SJCRH30 (cell line): ENCODE data around the gene OR2A25. TPM values are rescaled to one million over a fixed set of nuclear protein-coding genes. Genes with fewer than 3 reads are reported as not detected.

Experiments
- DNase-seq, 2 experiments: peaks; one replicate each; pipeline ENCODE4 v3.0.0-alpha.2; 2015 to 2020
- H3K27ac ChIP-seq: fragments of 250-450 bp; sonication (Bioruptor Pico); 2 replicates; pipeline ENCODE4 v1.5.1; 2020; ENCODE audit warnings: mild to moderate bottlenecking, moderate library complexity
- H3K27me3 ChIP-seq: fragments of 250-450 bp; sonication (Bioruptor Pico); 2 replicates; pipeline ENCODE4 v1.5.1; 2020; ENCODE audit warnings: mild to moderate bottlenecking, moderate library complexity
- H3K36me3 ChIP-seq: fragments of 250-450 bp; sonication (Bioruptor Pico); 2 replicates; pipeline ENCODE4 v1.5.1; 2020; ENCODE audit warnings: mild to moderate bottlenecking, moderate library complexity
- H3K4me1 ChIP-seq: fragments of 250-450 bp; sonication (Bioruptor Pico); 2 replicates; pipeline ENCODE4 v1.5.1; 2020; ENCODE audit warnings: mild to moderate bottlenecking, moderate library complexity
- H3K4me3 ChIP-seq: fragments of 250-450 bp; sonication (Bioruptor Pico); 2 replicates; pipeline ENCODE4 v1.5.1; 2020; ENCODE audit warnings: mild to moderate bottlenecking, moderate library complexity
- H3K9me3 ChIP-seq: fragments of 250-450 bp; sonication (Bioruptor Pico); replicated peaks from 2 replicates; pipeline ENCODE4 v1.5.1; 2020; ENCODE audit warnings: mild to moderate bottlenecking, moderate library complexity
- total RNA-seq: library from RNA; depleted of rRNA; stranded (reverse); fragments of >200 nt; shearing (Covaris generic); gene quantifications from 2 replicates; pipeline ENCODE4 v1.2.3, GENCODE V29; 2014; rRNA removed

The OR2A25 gene
- total RNA-seq, result not detected in 2 replicates

GRCh38 chr7:144069511-144069910, at the start of gene OR2A25:
Gene OR2A25, plus strand, starts transcription at chr7:144069811. Its CDS starts 4,409 bp downstream, at chr7:144074220.
- no peak within 1 kb of the TSS for H3K4me3 ChIP-seq
- DNase-seq, result no peak

GRCh38 chr7:144020340-144020739, 49.3 kb upstream of the OR2A25 start:
- no peaks in the 10 kb centered on the region for H3K9me3 ChIP-seq
- no peak overlapping the region for H3K4me3 ChIP-seq
- peaks cover 10% of the 10 kb centered on the region for H3K4me1 ChIP-seq
- no peaks in the 10 kb centered on the region for H3K36me3 ChIP-seq
- no peaks in the 10 kb centered on the region for H3K27me3 ChIP-seq
- DNase-seq, result no peak
- H3K27ac ChIP-seq, result no peak overlapping the region

More at GRCh38 chr7:144069511-144069910, at the start of gene OR2A25:
- no peak within 1 kb of the TSS for H3K27ac ChIP-seq
- H3K36me3 ChIP-seq, result no peaks in the 10 kb centered on the region
- H3K4me1 ChIP-seq, result no peaks in the 10 kb centered on the region
- H3K9me3 ChIP-seq, result no peaks in the 10 kb centered on the region
- no peaks in the 10 kb centered on the region for H3K27me3 ChIP-seq

- Histone ChIP-seq H3K36me3 (no peaks in the 10 kb centered on the region), H3K4me1 (peaks cover 10% of the 10 kb centered on the region), H3K9me3 (no peaks in the 10 kb centered on the region), H3K4me3 (no peak overlapping the region), H3K27ac (no peak overlapping the region), H3K27me3 (0 out of 2 replicates have a peak, but pooled peaks cover 5% of the 10 kb centered on the region)
- no peak for DNase-seq
Measured at GRCh38 chr7:144022169-144022568, 47.4 kb upstream of the OR2A25 start.

- Histone ChIP-seq H3K27ac (no peak overlapping the region), H3K9me3 (no peaks in the 10 kb centered on the region), H3K27me3 (0 out of 2 replicates have a peak, but pooled peaks cover 5% of the 10 kb centered on the region), H3K4me1 (peaks cover 10% of the 10 kb centered on the region), H3K36me3 (no peaks in the 10 kb centered on the region), H3K4me3 (no peak overlapping the region)
- DNase-seq, result no peak
Measured at GRCh38 chr7:144023171-144023827, 46.3 kb upstream of the OR2A25 start.

GRCh38 chr7:144024213-144024612, 45.4 kb upstream of the OR2A25 start:
- Histone ChIP-seq H3K4me1 (peaks cover 8% of the 10 kb centered on the region), H3K36me3 (no peaks in the 10 kb centered on the region), H3K9me3 (no peaks in the 10 kb centered on the region), H3K27ac (no peak overlapping the region), H3K4me3 (no peak overlapping the region), H3K27me3 (0 out of 2 replicates have a peak, but pooled peaks cover 5% of the 10 kb centered on the region)
- no peak for DNase-seq

- no peaks in the 10 kb centered on the region for H3K36me3 ChIP-seq
- DNase-seq, result no peak
- H3K27me3 ChIP-seq, result 0 out of 2 replicates have a peak, but pooled peaks cover 5% of the 10 kb centered on the region
- no peaks in the 10 kb centered on the region for H3K9me3 ChIP-seq
- no peak overlapping the region for H3K4me3 ChIP-seq
- no peaks in the 10 kb centered on the region for H3K4me1 ChIP-seq
- no peak overlapping the region for H3K27ac ChIP-seq
Measured at GRCh38 chr7:144026203-144026883, 43.3 kb upstream of the OR2A25 start.

GRCh38 chr7:144027070-144027469, 42.5 kb upstream of the OR2A25 start:
- 0 out of 2 replicates have a peak, but pooled peaks cover 5% of the 10 kb centered on the region for H3K27me3 ChIP-seq
- H3K4me3 ChIP-seq, result no peak overlapping the region
- peak in 1 of 2 experiments; percentile 34 for DNase-seq
- H3K9me3 ChIP-seq, result no peaks in the 10 kb centered on the region
- no peaks in the 10 kb centered on the region for H3K36me3 ChIP-seq
- H3K27ac ChIP-seq, result no peak overlapping the region
- H3K4me1 ChIP-seq, result no peaks in the 10 kb centered on the region

GRCh38 chr7:144027974-144028373, 41.6 kb upstream of the OR2A25 start:
- Histone ChIP-seq H3K4me1 (no peaks in the 10 kb centered on the region), H3K4me3 (no peak overlapping the region), H3K36me3 (no peaks in the 10 kb centered on the region), H3K27me3 (0 out of 2 replicates have a peak, but pooled peaks cover 5% of the 10 kb centered on the region), H3K9me3 (no peaks in the 10 kb centered on the region), H3K27ac (no peak overlapping the region)
- DNase-seq, result no peak

- H3K9me3 ChIP-seq, result no peaks in the 10 kb centered on the region
- H3K4me3 ChIP-seq, result no peak overlapping the region
- H3K27ac ChIP-seq, result no peak overlapping the region
- H3K27me3 ChIP-seq, result 0 out of 2 replicates have a peak, but pooled peaks cover 5% of the 10 kb centered on the region
- no peaks in the 10 kb centered on the region for H3K36me3 ChIP-seq
- H3K4me1 ChIP-seq, result no peaks in the 10 kb centered on the region
- DNase-seq, result no peak
Measured at GRCh38 chr7:144028547-144028946, 41.1 kb upstream of the OR2A25 start.

GRCh38 chr7:144032516-144032915, 37.1 kb upstream of the OR2A25 start:
- no peaks in the 10 kb centered on the region for H3K9me3 ChIP-seq
- H3K27ac ChIP-seq, result no peak overlapping the region
- no peaks in the 10 kb centered on the region for H3K4me1 ChIP-seq
- H3K4me3 ChIP-seq, result no peak overlapping the region
- H3K27me3 ChIP-seq, result no peaks in the 10 kb centered on the region
- no peak for DNase-seq
- H3K36me3 ChIP-seq, result no peaks in the 10 kb centered on the region

GRCh38 chr7:144032985-144033709, 36.5 kb upstream of the OR2A25 start:
- H3K27me3 ChIP-seq, result no peaks in the 10 kb centered on the region
- H3K9me3 ChIP-seq, result no peaks in the 10 kb centered on the region
- DNase-seq, result no peak
- no peaks in the 10 kb centered on the region for H3K36me3 ChIP-seq
- H3K4me3 ChIP-seq, result no peak overlapping the region
- H3K27ac ChIP-seq, result no peak overlapping the region
- no peaks in the 10 kb centered on the region for H3K4me1 ChIP-seq

- no peaks in the 10 kb centered on the region for H3K4me1 ChIP-seq
- H3K36me3 ChIP-seq, result no peaks in the 10 kb centered on the region
- H3K9me3 ChIP-seq, result no peaks in the 10 kb centered on the region
- H3K27ac ChIP-seq, result no peak overlapping the region
- H3K4me3 ChIP-seq, result no peak overlapping the region
- no peak for DNase-seq
- no peaks in the 10 kb centered on the region for H3K27me3 ChIP-seq
Measured at GRCh38 chr7:144035385-144035784, 34.2 kb upstream of the OR2A25 start.

GRCh38 chr7:144036302-144036885, 33.2 kb upstream of the OR2A25 start:
- H3K27me3 ChIP-seq, result no peaks in the 10 kb centered on the region
- no peaks in the 10 kb centered on the region for H3K36me3 ChIP-seq
- no peak overlapping the region for H3K4me3 ChIP-seq
- no peak overlapping the region for H3K27ac ChIP-seq
- H3K9me3 ChIP-seq, result no peaks in the 10 kb centered on the region
- DNase-seq, result no peak
- H3K4me1 ChIP-seq, result no peaks in the 10 kb centered on the region

GRCh38 chr7:144037414-144038035, 32.1 kb upstream of the OR2A25 start:
- no peaks in the 10 kb centered on the region for H3K4me1 ChIP-seq
- no peaks in the 10 kb centered on the region for H3K27me3 ChIP-seq
- no peak for DNase-seq
- H3K36me3 ChIP-seq, result no peaks in the 10 kb centered on the region
- no peaks in the 10 kb centered on the region for H3K9me3 ChIP-seq
- H3K4me3 ChIP-seq, result no peak overlapping the region
- H3K27ac ChIP-seq, result no peak overlapping the region
